MM.1S (cell line): ENCODE data around the gene DDI2.

ENCODE experiments used
- DNase-seq: peaks from one replicate; pipeline ENCODE4 v3.0.0-alpha.2; 2015
- H2AFZ ChIP-seq: fragments of 300-600 bp; sonication (generic); 2 replicates; pipeline ENCODE4 v1.6.0; 2016; ENCODE audit warnings: antibody characterized with exemption, low read length
- H3F3A ChIP-seq: fragments of 300-600 bp; sonication (generic); 2 replicates; pipeline ENCODE4 v1.6.1; 2016; ENCODE audit warnings: mild to moderate bottlenecking, antibody characterized with exemption, low read length, moderate library complexity, mixed read lengths; ENCODE audit not compliant: insufficient read depth
- H3K27ac ChIP-seq: fragments of 300-600 bp; sonication (generic); 2 replicates; pipeline ENCODE4 v1.5.1; 2016; ENCODE audit warnings: mild to moderate bottlenecking, low read length
- H3K27me3 ChIP-seq: fragments of 300-600 bp; sonication (generic); replicated peaks from 2 replicates; pipeline ENCODE4 v1.6.0; 2016; ENCODE audit warnings: low read length; ENCODE audit not compliant: insufficient read depth
- H3K36me3 ChIP-seq: fragments of 300-600 bp; sonication (generic); replicated peaks from 2 replicates; pipeline ENCODE4 v1.6.1; 2016; ENCODE audit warnings: mild to moderate bottlenecking, low read length, mixed read lengths; ENCODE audit not compliant: insufficient read depth
- H3K4me1 ChIP-seq: fragments of 300-600 bp; sonication (generic); 2 replicates; pipeline ENCODE4 v1.6.1; 2016; ENCODE audit warnings: low read length, mixed read lengths
- H3K4me2 ChIP-seq: fragments of 300-600 bp; sonication (generic); 2 replicates; pipeline ENCODE4 v1.6.0; 2016; ENCODE audit warnings: low read depth, low read length
- H3K4me3 ChIP-seq: fragments of 300-600 bp; sonication (generic); 2 replicates; pipeline ENCODE4 v1.5.1; 2016; ENCODE audit warnings: low read length, mixed read lengths
- H3K79me2 ChIP-seq: fragments of 300-600 bp; sonication (generic); 2 replicates; pipeline ENCODE4 v1.6.1; 2016; ENCODE audit warnings: mixed run types, low read length, mixed read lengths
- H3K9ac ChIP-seq: fragments of 300-600 bp; sonication (generic); 2 replicates; pipeline ENCODE4 v1.6.1; 2016; ENCODE audit warnings: low read length, mixed read lengths
- H3K9me2 ChIP-seq: fragments of 300-600 bp; sonication (generic); replicated peaks from 2 replicates; pipeline ENCODE4 v1.6.1; 2016; ENCODE audit warnings: mild to moderate bottlenecking, low read length, mixed read lengths; ENCODE audit not compliant: insufficient read depth
- H3K9me3 ChIP-seq: fragments of 300-600 bp; sonication (generic); replicated peaks from 2 replicates; pipeline ENCODE4 v1.6.1; 2016; ENCODE audit warnings: mild to moderate bottlenecking, low read length, mixed read lengths; ENCODE audit not compliant: insufficient read depth
- H4K20me1 ChIP-seq: fragments of 300-600 bp; sonication (generic); 2 replicates; pipeline ENCODE4 v1.6.1; 2016; ENCODE audit warnings: mild to moderate bottlenecking, low read length, moderate library complexity, mixed read lengths; ENCODE audit not compliant: insufficient read depth
- CTCF ChIP-seq: fragments of 300-600 bp; sonication (generic); IDR thresholded peaks from 2 replicates; pipeline ENCODE4 v1.5.1; 2016; ENCODE audit warnings: antibody characterized with exemption, low read length, mixed read lengths
- EZH2 ChIP-seq: fragments of 300-600 bp; sonication (generic); optimal IDR thresholded peaks from 2 replicates; pipeline ENCODE3; 2017; ENCODE audit warnings: low read depth, mild to moderate bottlenecking, antibody characterized with exemption, low read length, mixed read lengths
- EZH2phosphoT487 ChIP-seq: fragments of 300-600 bp; sonication (generic); IDR thresholded peaks from 2 replicates; pipeline ENCODE4 v1.6.1; 2018; ENCODE audit warnings: antibody characterized with exemption, low read length

The DDI2 gene

GRCh38 chr1:15609631-15610030 lies 7.6 kb upstream of the DDI2 start:
- H2AFZ ChIP-seq: no peak overlapping the region

GRCh38 chr1:15610167-15610566 lies 7.1 kb upstream of the DDI2 start:
- Histone ChIP-seq H3K27me3 (no peaks in the 10 kb centered on the region), H3K4me1 (no peaks in the 10 kb centered on the region; the same call in 1 of the 2 replicates), H3K27ac (no peak overlapping the region), H3K4me2 (no peak overlapping the region), H4K20me1 (no peaks in the 10 kb centered on the region), H3K36me3 (no peaks in the 10 kb centered on the region), H2AFZ (no peak overlapping the region), H3F3A (no peaks in the 10 kb centered on the region), H3K79me2 (no peaks in the 10 kb centered on the region), H3K9me3 (no peaks in the 10 kb centered on the region), H3K4me3 (no peak overlapping the region), H3K9ac (no peak overlapping the region), H3K9me2 (no peaks in the 10 kb centered on the region)
- TF ChIP-seq EZH2 (no peak), EZH2phosphoT487 (no peak), CTCF (no peak)
- DNase-seq: no peak

More at GRCh38 chr1:15609631-15610030, 7.6 kb upstream of the DDI2 start:
- Histone ChIP-seq H3K27ac (no peak overlapping the region), H3K9me2 (no peaks in the 10 kb centered on the region), H3F3A (no peaks in the 10 kb centered on the region), H3K36me3 (no peaks in the 10 kb centered on the region), H3K4me1 (no peaks in the 10 kb centered on the region; the same call in 1 of the 2 replicates), H3K4me2 (no peak overlapping the region), H3K4me3 (no peak overlapping the region), H3K27me3 (no peaks in the 10 kb centered on the region), H3K9me3 (no peaks in the 10 kb centered on the region), H3K79me2 (no peaks in the 10 kb centered on the region), H4K20me1 (no peaks in the 10 kb centered on the region), H3K9ac (no peak overlapping the region)
- TF ChIP-seq EZH2 (no peak), EZH2phosphoT487 (no peak), CTCF (no peak)
- no peak for DNase-seq

GRCh38 chr1:15616373-15617172 lies 685 bp upstream of the DDI2 start:
- no peaks in the 10 kb centered on the region for H3K9me3 ChIP-seq
- no peaks in the 10 kb centered on the region for H3K9me2 ChIP-seq
- no peaks in the 10 kb centered on the region for H4K20me1 ChIP-seq
- H3K36me3 ChIP-seq: no peaks in the 10 kb centered on the region
- peak overlapping the region; percentile 47; the same call in 1 of the 2 replicates for H3K9ac ChIP-seq
- peaks cover 41% of the 10 kb centered on the region for H3K79me2 ChIP-seq
- H3F3A ChIP-seq: peaks cover 24% of the 10 kb centered on the region
- H2AFZ ChIP-seq: peak overlapping the region; percentile 54
- peak overlapping the region; percentile 63 for H3K4me3 ChIP-seq
- DNase-seq: no peak
- H3K27me3 ChIP-seq: no peaks in the 10 kb centered on the region
- TF ChIP-seq EZH2 (no peak), EZH2phosphoT487 (no peak), CTCF (no peak)
- H3K4me2 ChIP-seq: peak overlapping the region; percentile 64
- peak overlapping the region; percentile 61 for H3K27ac ChIP-seq
- H3K4me1 ChIP-seq: peaks cover 7% of the 10 kb centered on the region; the same call in 1 of the 2 replicates
